ENCODE measurements around the gene GKN2. TPM values are rescaled to one million over a fixed set of nuclear protein-coding genes. Genes with fewer than 3 reads are reported as not detected.
A peak's percentile ranks its signal among the peaks of the same experiment; 100 is the strongest.

GKN2 gene, protein sequence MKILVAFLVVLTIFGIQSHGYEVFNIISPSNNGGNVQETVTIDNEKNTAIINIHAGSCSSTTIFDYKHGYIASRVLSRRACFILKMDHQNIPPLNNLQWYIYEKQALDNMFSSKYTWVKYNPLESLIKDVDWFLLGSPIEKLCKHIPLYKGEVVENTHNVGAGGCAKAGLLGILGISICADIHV
- polyA plus RNA-seq (ENCODE audit: insufficient read length in 10 of 10), result under 1 TPM in 2 of 10 donors, not detected in 8; 0.11 to 0.15 TPM
- long read RNA-seq, donor 1, result 0 reads
- long read RNA-seq, donor 2, result 0 reads
- long read RNA-seq, donor 3, result 0 reads
- long read RNA-seq, donor 4, result 0 reads
- long read RNA-seq, donor 5, result 0 reads
- long read RNA-seq, donor 6, result 0 reads
- long read RNA-seq, donor 7, result 0 reads
- long read RNA-seq, donor 8, result 0 reads
- long read RNA-seq, donor 9, result 0 reads

GRCh38 chr2:68952887-68953521, at the start of gene GKN2:
Gene GKN2, minus strand, starts transcription at chr2:68952893. Its CDS starts 32 bp downstream, at chr2:68952861.
- no peak for DNase-seq

- DNase-seq, result no peak
These were observed 49.2 kb upstream of the GKN2 start for GRCh38 chr2:69001879-69002278.

GRCh38 chr2:68997401-68997800, 44.7 kb upstream of the GKN2 start:
- DNase-seq, result no peak

DNA sequence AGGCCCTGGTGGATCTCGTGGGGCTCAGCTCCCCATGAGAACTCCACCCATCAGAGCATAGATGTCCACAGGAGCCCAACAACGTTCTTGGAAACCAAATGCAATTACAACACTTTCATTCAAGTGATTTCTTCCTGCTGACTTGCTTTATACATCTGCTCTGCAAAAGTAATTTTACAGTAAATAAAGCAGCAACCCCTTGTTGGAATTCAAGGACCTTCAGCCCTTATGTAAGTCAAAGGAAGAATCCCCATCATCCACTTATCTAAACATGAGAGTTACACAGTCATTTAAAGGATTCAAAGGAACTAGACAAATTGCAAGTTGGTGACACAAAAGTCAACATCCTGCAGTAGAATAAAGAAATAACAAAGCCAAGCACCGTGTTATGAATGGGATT, 43.2 kb upstream of the GKN2 start:
- no peak for DNase-seq

DNA sequence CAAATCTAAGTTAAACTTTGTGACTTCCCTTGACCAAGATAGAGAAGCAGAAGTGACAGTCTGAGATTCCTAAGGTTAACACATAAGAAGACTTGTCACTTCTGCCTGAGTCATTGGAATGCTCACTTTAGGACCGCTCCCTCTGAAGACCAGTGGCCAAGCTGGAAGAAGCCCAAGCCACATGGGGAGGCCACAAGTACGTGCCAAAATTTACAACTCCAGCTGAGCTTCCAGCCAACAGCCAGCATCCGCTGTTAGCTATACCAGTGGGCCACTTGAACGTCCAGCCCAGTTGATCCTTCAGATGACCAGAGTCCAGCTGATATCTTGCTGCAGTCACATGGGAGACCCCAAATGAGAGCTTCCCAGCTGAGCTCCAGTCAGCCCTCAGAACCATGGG, 42.2 kb upstream of the GKN2 start:
- no peak for DNase-seq

DNA sequence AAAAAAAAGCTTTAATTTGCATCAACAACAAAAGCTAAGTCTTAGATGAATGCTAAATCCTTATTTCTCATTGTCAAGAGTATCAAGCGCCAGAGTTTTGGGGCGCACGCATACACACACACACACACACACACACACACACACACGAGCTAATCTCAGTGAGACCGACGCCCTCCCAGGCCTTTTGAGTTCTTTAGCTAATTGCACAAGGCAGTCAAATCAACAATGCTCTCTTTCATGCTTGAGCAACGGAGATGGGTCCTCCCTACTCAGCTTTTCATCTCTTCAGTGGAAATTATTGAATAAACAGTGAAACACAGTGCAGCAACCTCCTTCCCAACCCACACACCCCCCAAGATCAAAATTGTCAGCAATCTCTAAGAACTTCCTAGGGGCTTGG, 41.0 kb upstream of the GKN2 start:
- no peak for DNase-seq

GRCh38 chr2:68992933-68993332, 40.2 kb upstream of the GKN2 start:
- no peak for DNase-seq

GRCh38 chr2:68992341-68992740, 39.6 kb upstream of the GKN2 start:
- DNase-seq, result no peak

DNA sequence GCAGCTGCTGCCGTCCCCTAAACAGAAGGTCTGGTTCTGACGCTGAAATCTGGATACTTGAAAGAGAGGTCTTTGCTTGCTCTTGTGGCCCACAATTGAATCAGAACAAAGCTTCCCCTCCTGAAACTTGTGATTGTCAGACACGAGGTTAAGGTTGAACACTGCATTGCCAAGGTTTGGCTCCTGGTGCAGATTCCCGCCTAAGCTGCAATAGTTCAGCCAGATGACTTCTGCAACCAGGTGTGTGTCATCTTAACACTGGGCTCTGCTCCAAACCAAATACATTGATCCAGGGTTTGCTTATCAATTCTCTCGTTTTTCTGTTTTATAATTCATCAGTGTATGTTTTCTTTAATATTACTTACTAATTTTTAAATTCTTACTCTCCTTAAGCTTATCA, 36.3 kb upstream of the GKN2 start:
- DNase-seq, result peak in 1 of 3 donors; percentile 42

- peak in 1 of 3 donors; percentile 62 for DNase-seq
These were observed 34.4 kb upstream of the GKN2 start for GRCh38 chr2:68987021-68987503.

DNA sequence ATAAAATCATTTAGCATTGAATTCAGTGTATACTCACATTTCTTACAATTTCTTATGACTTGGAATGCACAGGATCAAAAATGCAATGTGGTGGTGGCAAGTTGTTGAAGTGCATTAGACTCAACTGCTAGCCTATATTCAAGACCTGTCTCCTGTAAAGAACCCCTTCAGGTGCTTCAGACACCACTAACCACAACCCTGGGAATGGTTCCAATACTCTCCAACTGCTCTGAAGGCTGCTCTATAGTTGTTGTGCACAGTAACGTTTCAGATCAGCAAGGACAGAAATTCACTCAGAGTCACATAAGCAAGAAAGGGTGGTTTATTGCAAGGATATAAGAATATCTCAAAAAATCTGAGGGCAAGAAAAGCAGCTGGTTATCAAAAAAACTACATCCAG, 28.3 kb upstream of the GKN2 start:
- no peak for DNase-seq

- DNase-seq, result no peak
These were observed 25.4 kb upstream of the GKN2 start for GRCh38 chr2:68978098-68978497.

- DNase-seq, result no peak
These were observed 24.8 kb upstream of the GKN2 start for GRCh38 chr2:68977453-68977852.

DNA sequence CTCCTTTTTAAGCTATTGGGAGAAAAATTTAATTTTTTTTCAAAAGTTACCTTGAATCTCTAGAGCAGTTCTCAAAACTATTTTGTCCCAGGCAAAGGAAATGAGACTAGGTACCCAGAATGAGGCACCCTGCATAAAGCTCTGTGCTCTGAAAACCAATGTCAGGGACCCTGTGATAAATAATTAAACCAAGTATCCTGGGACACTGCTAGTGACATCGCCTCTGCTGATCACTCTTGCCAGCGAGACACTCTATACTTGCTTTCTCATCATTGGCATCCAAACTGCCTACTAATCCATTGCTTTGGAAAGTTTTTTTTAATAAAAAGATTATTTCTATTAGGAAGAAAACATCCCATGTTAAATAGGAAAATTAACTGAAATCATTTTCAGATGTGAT, 23.2 kb upstream of the GKN2 start:
- no peak for DNase-seq

- DNase-seq, result peak in 1 of 3 donors; percentile 25
These were observed 22.4 kb upstream of the GKN2 start for GRCh38 chr2:68974946-68975665.

- DNase-seq, result no peak
These were observed 21.6 kb upstream of the GKN2 start, which contains the start of gene GKN1 for GRCh38 chr2:68974251-68974650. Gene GKN1, plus strand, starts transcription at chr2:68974636. Its CDS starts 42 bp downstream, at chr2:68974678.

GRCh38 chr2:68971591-68972231, 19.0 kb upstream of the GKN2 start:
- peak in 1 of 3 donors; percentile 90 for DNase-seq

GRCh38 chr2:68970566-68971265, 18.0 kb upstream of the GKN2 start:
- DNase-seq, result peak; percentile 69 to 93 (median 85)

DNA sequence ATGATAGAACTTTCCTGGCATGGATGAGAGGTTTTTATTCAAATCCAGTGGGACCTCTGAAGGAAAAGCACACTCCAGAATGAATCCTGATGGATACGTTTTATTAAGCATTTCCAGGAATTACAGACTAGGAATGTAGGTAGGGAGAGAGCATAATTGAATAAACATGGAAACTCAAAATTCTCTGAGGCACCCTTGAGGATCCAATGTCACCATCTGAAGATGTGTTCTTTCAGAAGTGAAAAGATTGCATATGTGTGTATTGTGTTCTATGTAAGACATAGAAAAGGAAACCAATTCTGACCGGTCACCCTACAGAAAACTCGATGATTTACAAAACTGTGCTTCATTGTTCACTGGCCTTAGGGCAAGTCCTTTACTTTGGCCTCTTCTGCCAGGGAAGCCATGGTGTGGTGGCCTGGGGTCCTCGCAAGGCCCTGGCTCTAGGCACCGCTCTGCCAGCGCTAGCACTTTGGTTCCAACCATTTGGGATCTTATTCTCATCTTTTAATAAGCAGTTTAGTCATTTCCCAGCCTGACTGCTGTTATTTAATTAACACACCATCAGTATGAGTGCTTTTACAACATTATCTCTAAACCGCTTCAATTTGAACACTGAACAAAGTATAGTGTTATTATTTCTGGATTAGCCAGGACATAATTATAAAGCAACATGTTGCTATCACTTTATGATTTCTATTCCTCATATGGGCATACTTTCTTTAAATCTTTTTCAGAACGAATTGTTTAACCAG, 17.2 kb upstream of the GKN2 start:
- DNase-seq, result peak in 2 of 3 donors; percentile 38 to 79

DNA sequence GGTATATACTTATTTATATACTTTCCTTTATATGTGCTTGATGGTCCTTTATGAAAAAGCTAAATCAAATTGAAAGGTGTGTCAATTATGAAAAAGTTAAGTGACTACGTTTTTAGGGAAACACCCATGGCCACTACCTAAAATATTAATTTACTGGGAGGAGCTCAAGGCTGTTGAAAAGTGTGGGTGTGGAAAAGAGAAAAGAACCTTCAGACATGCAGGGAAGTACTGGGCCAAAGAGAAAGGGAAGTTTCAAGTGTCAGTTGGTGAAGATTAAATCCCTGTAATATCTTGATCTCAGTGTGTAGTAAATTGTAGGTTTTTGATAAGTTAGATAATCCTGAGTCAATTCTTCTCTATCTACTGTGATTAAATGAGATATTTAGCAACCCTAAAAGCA, 15.5 kb upstream of the GKN2 start:
- DNase-seq, result no peak
